Measurements from ENCODE around the gene BAG1.

GRCh38 chr9:33234511-33235467 is 29.7 kb downstream of the BAG1 start:
- TF ChIP-seq CTCF (IDR thresholded peaks at IDR 0.05; ENCODE audit: insufficient read depth, low read length), result no peak
- TF ChIP-seq REST (IDR thresholded peaks at IDR 0.05; ENCODE audit: insufficient replicate concordance, low read depth), result no peak
- no peak for TF ChIP-seq POLR2AphosphoS5 (IDR thresholded peaks at IDR 0.05; ENCODE audit: low read depth)
- no peak for TF ChIP-seq GABPA (IDR thresholded peaks at IDR 0.05; ENCODE audit: low read depth)
- TF ChIP-seq SPI1 (IDR thresholded peaks at IDR 0.05; ENCODE audit: borderline replicate concordance, low read depth), result no peak

All from HL-60 (cell line).